Stomach (tissue), 19 donors: Measurements from ENCODE around the gene YJU2. TPM values are rescaled to one million over a fixed set of nuclear protein-coding genes. Genes with fewer than 3 reads are reported as not detected.

Source experiments
- DNase-seq, 2 donors: peaks; one replicate each; pipeline versions ENCODE4 v3.0.0 to v3.0.0-alpha.2; 2013 to 2019
- H3K27ac ChIP-seq, 5 donors: fragments of 200-600 bp in 4 of 5; sonication (generic) in 4 of 5; one replicate each; pipeline ENCODE4 v1.5.1; 2013 to 2019; ENCODE audit warnings: mild to moderate bottlenecking in 1 of 5, moderate library complexity in 1 of 5
- H3K27me3 ChIP-seq, 3 donors: fragments of 200-600 bp; sonication (generic); one replicate each; pipeline ENCODE4 v1.5.1; 2017 to 2019; ENCODE audit warnings: mixed run types in 1 of 3
- H3K36me3 ChIP-seq, 4 donors: fragments of 200-600 bp; sonication (generic); 1 replicate in 3 of 4; 2 replicates in 1 of 4; pipeline ENCODE4 v1.5.1; 2016 to 2019
- H3K4me1 ChIP-seq, 4 donors: fragments of 200-600 bp; sonication (generic); one replicate each; pipeline ENCODE4 v1.5.1; 2016 to 2019
- H3K4me3 ChIP-seq, 4 donors: fragments of 200-600 bp; sonication (generic) in 3 of 4; one replicate each; pipeline ENCODE4 v1.5.1; 2016 to 2019; ENCODE audit warnings: mild to moderate bottlenecking in 1 of 4
- H3K9me3 ChIP-seq, 4 donors: fragments of 200-600 bp; sonication (generic); one replicate each; pipeline ENCODE4 v1.5.1; 2016 to 2019
- EP300 ChIP-seq: sonication (generic); formaldehyde crosslinking; IDR thresholded peaks from one replicate; pipeline ENCODE4 v1.6.1; 2017; ENCODE audit warnings: antibody characterized with exemption
- POLR2A ChIP-seq, 4 donors: fragments of 450-650 bp; IDR thresholded peaks; one replicate each; pipeline ENCODE4 v1.6.1; 2016; ENCODE audit warnings: antibody characterized with exemption in 4 of 4, control low read depth in 2 of 4, mild to moderate bottlenecking in 1 of 4, moderate library complexity in 1 of 4
- POLR2AphosphoS5 ChIP-seq, 3 donors: sonication (generic); formaldehyde crosslinking; IDR thresholded peaks; one replicate each; pipeline ENCODE4 v1.6.1; 2016; ENCODE audit warnings: antibody characterized with exemption in 3 of 3
- WGBS, 5 donors: extraction: QIAGEN DNeasy Blood & Tissue Kit in 3 of 5; methylation state at CpG; one replicate each; pipeline versions ENCODE4 v1.1.5 to v1.1.7; 2013 to 2018; 5-methylcytosine and 5-hydroxymethylcytosine counted together
- intact Hi-C: fragments of 100-400 bp; cut with DNase I; formaldehyde crosslinking; loops from one replicate; pipeline ENCODE4 v1.15.1; 2023; ENCODE audit warnings: low total_unique reads
- long read RNA-seq, 10 donors: transcript quantifications; one replicate each; lab custom pipeline, GENCODE V29; 2026
- polyA plus RNA-seq, 3 donors: library from polyadenylated mRNA; stranded (reverse); fragments of 200-250 nt; gene quantifications; one replicate each; pipeline ENCODE4 v1.2.3, GENCODE V29; 2013
- total RNA-seq, 5 donors: library from RNA; depleted of rRNA; stranded (reverse); fragments of >200 nt; gene quantifications; one replicate each; pipeline versions ENCODE4 v1.1.0 to v1.2.3, GENCODE V29; 2014 to 2016
- TF ChIP-seq, protein P1 (sequence below), 7 experiments: fragments of 450-650 bp in 4 of 7; fragments of 200-600 bp in 3 of 7; sonication (generic) in 3 of 7; IDR thresholded peaks; one replicate each; pipeline ENCODE4 v1.5.1; 2016 to 2019; ENCODE audit warnings: antibody characterized with exemption in 7 of 7, control low read depth in 2 of 7, mild to moderate bottlenecking in 1 of 7
- donor health status: healthy with polysubstance abuse.
- donor health status: Bipolar disorder and iron deficiency.
- donor health status: healthy.

Gene YJU2
- total RNA-seq (10 to 100 TPM in 3 of 5 donors, 1 to 10 TPM in 2; 3.5 to 48.4 (median 13.0) TPM), polyA plus RNA-seq (10 to 100 TPM; 26.0 to 34.7 (median 30.4) TPM)
- long read RNA-seq, donor 1, transcript YJU2-201 (8 exons, 1,434 nt) = major isoform, 5 of 5 reads
- long read RNA-seq, donor 1, partial matches to known transcripts = 0 of 5 reads
- long read RNA-seq, donor 1, other reads (novel, unspliced or antisense) = 0 of 5 reads
- long read RNA-seq, donor 2, partial matches to known transcripts = 5 of 20 reads
- long read RNA-seq, donor 2, other reads (novel, unspliced or antisense) = 11 of 20 reads
- long read RNA-seq, donor 3, partial matches to known transcripts = 0 of 1 reads
- long read RNA-seq, donor 3, other reads (novel, unspliced or antisense) = 0 of 1 reads
- long read RNA-seq, donor 4, partial matches to known transcripts = 0 of 2 reads
- long read RNA-seq, donor 4, other reads (novel, unspliced or antisense) = 0 of 2 reads
- long read RNA-seq, donor 5, transcript YJU2-201 (8 exons, 1,434 nt) = major isoform, 6 of 6 reads
- long read RNA-seq, donor 5, partial matches to known transcripts = 0 of 6 reads
- long read RNA-seq, donor 5, other reads (novel, unspliced or antisense) = 0 of 6 reads
- long read RNA-seq, donor 6, transcript YJU2-201 (8 exons, 1,434 nt) = major isoform, 19 of 19 reads
- long read RNA-seq, donor 6, partial matches to known transcripts = 0 of 19 reads
- long read RNA-seq, donor 6, other reads (novel, unspliced or antisense) = 0 of 19 reads
- long read RNA-seq, donor 7, partial matches to known transcripts = 11 of 26 reads
- long read RNA-seq, donor 7, other reads (novel, unspliced or antisense) = 12 of 26 reads
- long read RNA-seq, donor 8, partial matches to known transcripts = 0 of 3 reads
- long read RNA-seq, donor 8, other reads (novel, unspliced or antisense) = 0 of 3 reads
- long read RNA-seq, donor 9, partial matches to known transcripts = 5 of 8 reads
- long read RNA-seq, donor 9, other reads (novel, unspliced or antisense) = 0 of 8 reads
- long read RNA-seq, donor 10, partial matches to known transcripts = 0 of 1 reads
- long read RNA-seq, donor 10, other reads (novel, unspliced or antisense) = 0 of 1 reads

DNA sequence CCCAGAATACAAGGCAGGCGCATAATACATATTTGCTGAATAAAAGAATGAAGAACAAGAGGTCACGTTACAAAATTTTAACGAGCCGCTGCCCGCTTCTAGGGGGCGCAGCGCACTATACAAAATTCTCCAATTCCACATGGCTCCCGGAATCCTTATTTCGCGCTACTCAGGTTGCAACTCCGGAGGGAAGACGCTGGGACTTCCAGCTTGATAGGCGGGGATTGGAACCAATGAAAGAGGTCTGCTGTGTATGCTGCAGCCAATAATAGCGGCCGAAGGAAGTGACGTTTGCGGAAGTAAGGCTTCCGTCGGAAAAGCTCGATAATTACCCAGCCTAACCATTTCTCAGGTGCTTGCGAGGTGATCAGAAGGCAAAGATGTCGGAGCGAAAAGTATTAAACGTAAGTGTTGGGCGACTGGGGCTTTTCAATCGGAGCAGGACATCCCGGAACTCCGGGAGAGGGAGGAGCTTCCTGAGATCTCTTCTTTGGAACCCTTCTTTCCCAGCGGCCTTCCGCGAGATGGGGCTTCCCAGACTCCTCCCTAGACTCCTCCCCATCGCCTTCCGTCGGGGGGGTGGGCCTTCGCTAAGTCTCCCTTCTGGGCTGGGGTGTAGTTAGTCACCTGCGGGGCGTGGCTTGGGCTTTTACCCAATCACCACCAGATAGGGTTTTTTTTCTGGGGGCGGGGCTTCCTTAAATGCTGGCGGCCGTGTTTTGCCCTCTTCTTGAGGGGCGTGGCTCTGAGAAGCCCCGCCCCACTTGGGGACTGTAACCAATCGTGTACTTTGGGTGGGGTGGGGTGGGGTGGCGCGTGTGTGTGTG lies at the start of gene YJU2:
TSS of gene YJU2 (plus strand) at position 314 of the 827 bp plus-strand sequence. CDS start at position 381, 67 bp downstream.
- peak; percentile 99 for DNase-seq
- intact Hi-C loops = no loop called here
- peaks cover 0 to 6% (median 4%) of the 10 kb centered on the region in 4 donors for H3K9me3 ChIP-seq
- peak within 1 kb of the TSS; percentile 43 to 84 (median 54) for H3K4me3 ChIP-seq
- H3K27me3 ChIP-seq = no peaks in the 10 kb centered on the region
- peaks cover 34 to 40% (median 35%) of the 10 kb centered on the region in 4 donors for H3K36me3 ChIP-seq
- TF ChIP-seq, protein P1, sequence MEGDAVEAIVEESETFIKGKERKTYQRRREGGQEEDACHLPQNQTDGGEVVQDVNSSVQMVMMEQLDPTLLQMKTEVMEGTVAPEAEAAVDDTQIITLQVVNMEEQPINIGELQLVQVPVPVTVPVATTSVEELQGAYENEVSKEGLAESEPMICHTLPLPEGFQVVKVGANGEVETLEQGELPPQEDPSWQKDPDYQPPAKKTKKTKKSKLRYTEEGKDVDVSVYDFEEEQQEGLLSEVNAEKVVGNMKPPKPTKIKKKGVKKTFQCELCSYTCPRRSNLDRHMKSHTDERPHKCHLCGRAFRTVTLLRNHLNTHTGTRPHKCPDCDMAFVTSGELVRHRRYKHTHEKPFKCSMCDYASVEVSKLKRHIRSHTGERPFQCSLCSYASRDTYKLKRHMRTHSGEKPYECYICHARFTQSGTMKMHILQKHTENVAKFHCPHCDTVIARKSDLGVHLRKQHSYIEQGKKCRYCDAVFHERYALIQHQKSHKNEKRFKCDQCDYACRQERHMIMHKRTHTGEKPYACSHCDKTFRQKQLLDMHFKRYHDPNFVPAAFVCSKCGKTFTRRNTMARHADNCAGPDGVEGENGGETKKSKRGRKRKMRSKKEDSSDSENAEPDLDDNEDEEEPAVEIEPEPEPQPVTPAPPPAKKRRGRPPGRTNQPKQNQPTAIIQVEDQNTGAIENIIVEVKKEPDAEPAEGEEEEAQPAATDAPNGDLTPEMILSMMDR (IDR thresholded peaks at IDR 0.05) = peak in 3 of 7 experiments; percentile 12 to 47 (median 36)
- TF ChIP-seq POLR2A (IDR thresholded peaks at IDR 0.05) (no peak), EP300 (no peak), POLR2AphosphoS5 (IDR thresholded peaks at IDR 0.05) (peak; percentile 43 to 69 (median 59))
- H3K27ac ChIP-seq = peak within 1 kb of the TSS; percentile 93 to 98 (median 96)
- peaks cover 9 to 17% (median 15%) of the 10 kb centered on the region in 4 donors for H3K4me1 ChIP-seq
- 0 to 2% (median 0%) methylated on average over 41 to 45 of the region's 45 CpGs for WGBS, 5 donors

DNA sequence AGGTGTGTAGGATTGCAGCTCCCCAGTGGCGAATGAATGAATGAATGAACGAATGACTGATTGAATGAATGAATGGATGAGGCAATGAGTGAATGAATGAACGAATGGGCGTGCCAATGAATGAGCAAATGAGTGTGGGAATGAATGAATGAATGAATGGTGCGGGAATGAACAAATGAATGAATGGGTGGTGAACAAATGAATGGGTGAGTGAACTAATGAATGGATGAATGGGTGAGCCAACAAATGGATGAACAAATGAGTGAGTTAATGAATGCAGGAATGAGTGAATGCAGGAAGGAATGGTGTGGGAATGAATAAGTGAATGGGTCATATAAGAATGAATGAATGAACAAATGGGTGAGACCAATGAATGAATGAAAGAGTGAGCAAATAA lies 49.7 kb upstream of the YJU2 start:
- WGBS, 5 donors = 79 to 86% (median 84%) methylated on average over 5 of the region's 5 CpGs

GRCh38 chr19:4197625-4198466 lies 49.0 kb upstream of the YJU2 start:
- H3K27ac ChIP-seq = no peak overlapping the region
- H3K4me1 ChIP-seq = peaks cover 5 to 11% (median 9%) of the 10 kb centered on the region in 4 donors
- peak in 1 of 2 donors; percentile 53 for DNase-seq
- TF ChIP-seq, protein P1 (IDR thresholded peaks at IDR 0.05) = no peak
- TF ChIP-seq POLR2AphosphoS5 (IDR thresholded peaks at IDR 0.05) (no peak), POLR2A (IDR thresholded peaks at IDR 0.05) (no peak), EP300 (no peak)
- no peaks in the 10 kb centered on the region for H3K9me3 ChIP-seq
- no peaks in the 10 kb centered on the region for H3K36me3 ChIP-seq
- H3K27me3 ChIP-seq = peaks cover 14 to 74% (median 53%) of the 10 kb centered on the region in 3 donors
- WGBS, 5 donors = 20 to 28% (median 22%) methylated on average over 33 to 70 of the region's 70 CpGs
- H3K4me3 ChIP-seq = no peak overlapping the region
- intact Hi-C loops = no loop called here

More for the DNA sequence above, 49.7 kb upstream of the YJU2 start:
- Histone ChIP-seq H3K27ac (no peak overlapping the region), H3K4me3 (no peak overlapping the region), H3K36me3 (no peaks in the 10 kb centered on the region), H3K4me1 (peaks cover 5 to 11% (median 9%) of the 10 kb centered on the region in 4 donors), H3K27me3 (peaks cover 14 to 80% (median 53%) of the 10 kb centered on the region in 3 donors), H3K9me3 (no peaks in the 10 kb centered on the region)
- TF ChIP-seq EP300 (no peak), POLR2A (IDR thresholded peaks at IDR 0.05) (no peak), POLR2AphosphoS5 (IDR thresholded peaks at IDR 0.05) (no peak)
- TF ChIP-seq, protein P1 (IDR thresholded peaks at IDR 0.05) = no peak
- intact Hi-C loops = no loop called here
- DNase-seq = no peak
